T1000 (cell line): Measurements from ENCODE around the gene MCL1.

ENCODE experiments used
- DNase-seq: peaks from one replicate; lab custom pipeline; 2025; ENCODE audit warnings: mixed read lengths; lab: John Stamatoyannopoulos, UW

The MCL1 gene

GRCh38 chr1:150555971-150556865 lies 23.2 kb downstream of the MCL1 start:
- DNase-seq: no peak

DNA sequence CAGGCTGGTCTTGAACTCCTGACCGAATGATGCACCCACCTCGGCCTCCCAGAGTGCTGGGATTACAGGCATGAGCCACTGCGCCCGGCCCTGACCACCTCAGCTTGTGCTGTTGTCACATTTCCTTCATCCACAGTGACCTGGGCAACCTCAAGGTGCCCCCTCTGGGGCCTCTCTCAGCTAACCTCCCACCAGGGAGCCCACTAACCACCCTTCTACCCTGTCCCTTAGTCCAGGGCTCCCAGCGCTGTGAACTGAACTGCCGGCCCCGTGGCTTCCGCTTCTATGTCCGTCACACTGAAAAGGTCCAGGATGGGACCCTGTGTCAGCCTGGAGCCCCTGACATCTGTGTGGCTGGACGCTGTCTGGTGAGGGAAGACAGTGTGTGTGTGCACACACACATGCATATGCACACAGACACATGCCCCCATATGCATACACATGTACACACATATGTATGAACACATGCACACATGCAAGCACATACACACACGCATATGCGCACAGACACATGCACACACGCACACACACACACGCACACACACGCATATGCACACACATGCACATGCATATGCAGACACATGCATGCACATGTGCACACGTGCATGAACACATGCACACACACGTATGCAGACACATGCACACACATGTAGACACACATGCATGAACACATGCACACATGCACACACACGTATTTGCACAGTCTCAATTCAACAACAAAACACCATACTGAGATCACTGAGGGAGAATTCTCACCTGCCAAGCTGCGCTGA lies 24.0 kb downstream of the MCL1 start:
- DNase-seq: no peak

- DNase-seq: no peak
These were observed 25.3 kb downstream of the MCL1 start for GRCh38 chr1:150554086-150554452.

DNA sequence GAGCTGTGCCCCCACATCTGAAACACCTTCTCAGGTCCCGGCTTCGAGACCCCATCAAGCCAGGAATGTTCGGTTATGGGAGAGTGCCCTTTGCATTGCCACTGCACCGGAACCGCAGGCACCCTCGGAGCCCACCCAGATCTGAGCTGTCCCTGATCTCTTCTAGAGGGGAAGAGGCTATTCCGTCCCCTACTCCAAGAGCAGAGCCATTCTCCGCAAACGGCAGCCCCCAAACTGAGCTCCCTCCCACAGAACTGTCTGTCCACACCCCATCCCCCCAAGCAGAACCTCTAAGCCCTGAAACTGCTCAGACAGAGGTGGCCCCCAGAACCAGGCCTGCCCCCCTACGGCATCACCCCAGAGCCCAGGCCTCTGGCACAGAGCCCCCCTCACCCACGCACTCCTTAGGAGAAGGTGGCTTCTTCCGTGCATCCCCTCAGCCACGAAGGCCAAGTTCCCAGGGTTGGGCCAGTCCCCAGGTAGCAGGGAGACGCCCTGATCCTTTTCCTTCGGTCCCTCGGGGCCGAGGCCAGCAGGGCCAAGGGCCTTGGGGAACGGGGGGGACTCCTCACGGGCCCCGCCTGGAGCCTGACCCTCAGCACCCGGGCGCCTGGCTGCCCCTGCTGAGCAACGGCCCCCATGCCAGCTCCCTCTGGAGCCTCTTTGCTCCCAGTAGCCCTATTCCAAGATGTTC lies 25.9 kb downstream of the MCL1 start:
- no peak for DNase-seq

GRCh38 chr1:150552911-150553289 lies 26.5 kb downstream of the MCL1 start:
- DNase-seq: no peak

GRCh38 chr1:150552128-150552910 lies 27.1 kb downstream of the MCL1 start:
- DNase-seq: peak; percentile 61

DNA sequence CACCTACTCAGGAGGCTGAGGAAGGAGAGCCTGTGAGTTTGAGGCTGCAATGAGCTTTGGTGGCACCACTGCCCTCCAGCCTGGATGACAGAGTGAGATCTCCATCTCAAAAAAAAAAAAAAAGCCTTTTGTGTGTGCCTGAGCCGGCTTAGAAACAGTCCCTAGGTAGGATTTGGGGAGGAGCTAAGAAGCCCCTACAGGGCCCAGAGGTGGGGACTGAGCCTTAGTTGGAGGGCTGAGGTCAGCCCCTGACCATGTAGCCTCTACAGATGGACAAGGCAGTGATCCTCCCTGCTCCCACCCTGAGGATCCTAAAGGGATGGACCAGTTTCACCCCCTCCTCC lies 27.7 kb downstream of the MCL1 start:
- no peak for DNase-seq

- no peak for DNase-seq
These were observed 28.2 kb downstream of the MCL1 start for GRCh38 chr1:150551051-150551783.

GRCh38 chr1:150550222-150551050 lies 29.0 kb downstream of the MCL1 start:
- no peak for DNase-seq

- no peak for DNase-seq
These were observed 29.8 kb downstream of the MCL1 start for GRCh38 chr1:150549496-150550221.

DNA sequence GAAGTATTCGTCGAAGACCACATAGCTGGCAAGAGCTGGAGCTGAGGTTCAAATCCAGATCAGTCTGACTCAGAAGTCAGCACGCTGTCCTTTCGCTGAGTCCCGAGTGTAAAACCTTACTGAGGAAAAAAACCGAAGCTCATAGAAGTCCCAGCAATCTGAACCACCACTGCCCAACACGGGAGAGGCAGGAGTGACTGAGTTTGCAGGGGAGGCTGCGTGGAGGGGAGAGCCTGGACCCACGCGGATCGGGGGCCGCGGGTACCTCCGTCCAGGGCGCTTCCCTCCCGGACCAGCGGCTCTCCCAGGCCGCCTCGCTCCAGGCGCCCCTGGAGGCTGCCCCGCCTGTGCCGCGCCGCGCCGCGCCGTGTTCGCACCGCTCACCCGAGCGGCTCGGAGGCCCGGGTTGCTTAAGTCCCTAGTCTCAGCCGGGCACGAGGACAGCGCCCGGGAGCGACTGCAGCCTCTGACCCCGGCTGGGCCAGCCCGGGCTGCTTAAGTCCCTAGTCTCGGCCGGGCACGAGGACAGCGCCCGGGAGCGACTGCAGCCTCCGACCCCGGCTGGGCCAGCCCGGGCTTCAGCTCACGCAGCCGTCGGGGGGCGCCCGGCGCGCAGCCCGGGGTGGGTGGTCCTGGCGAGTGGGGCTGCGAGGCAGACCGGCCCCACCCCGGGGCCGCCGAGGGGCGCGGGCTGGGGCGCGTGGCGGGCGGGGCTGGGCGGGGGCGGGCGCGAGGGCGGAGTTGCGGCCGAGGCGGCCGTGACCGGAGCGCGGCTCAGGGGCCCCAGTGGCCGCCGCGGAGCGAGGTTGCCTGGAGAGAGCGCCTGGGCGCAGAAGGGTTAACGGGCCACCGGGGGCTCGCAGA lies 30.5 kb downstream of the MCL1 start, which contains the start of gene ADAMTSL4:
Gene ADAMTSL4, plus strand, starts transcription at position 777 of the 864 bp plus-strand sequence. CDS start 2,881 bp downstream, outside the sequence.
- DNase-seq: peak; percentile 67

DNA sequence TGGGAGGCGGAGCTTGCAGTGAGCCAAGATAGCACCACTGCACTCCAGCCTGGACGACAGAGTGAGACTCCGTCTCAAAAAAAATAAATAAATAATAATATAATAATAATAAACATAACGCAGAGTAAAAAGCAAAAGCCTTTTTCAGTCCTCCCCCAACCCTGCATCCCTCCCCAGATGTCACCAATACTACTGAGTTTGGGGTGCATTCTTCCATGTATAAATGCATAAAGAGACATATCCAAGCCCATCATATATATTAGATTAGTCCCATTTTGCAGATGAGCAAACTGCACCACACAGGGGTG lies 31.1 kb downstream of the MCL1 start:
- DNase-seq: no peak

DNA sequence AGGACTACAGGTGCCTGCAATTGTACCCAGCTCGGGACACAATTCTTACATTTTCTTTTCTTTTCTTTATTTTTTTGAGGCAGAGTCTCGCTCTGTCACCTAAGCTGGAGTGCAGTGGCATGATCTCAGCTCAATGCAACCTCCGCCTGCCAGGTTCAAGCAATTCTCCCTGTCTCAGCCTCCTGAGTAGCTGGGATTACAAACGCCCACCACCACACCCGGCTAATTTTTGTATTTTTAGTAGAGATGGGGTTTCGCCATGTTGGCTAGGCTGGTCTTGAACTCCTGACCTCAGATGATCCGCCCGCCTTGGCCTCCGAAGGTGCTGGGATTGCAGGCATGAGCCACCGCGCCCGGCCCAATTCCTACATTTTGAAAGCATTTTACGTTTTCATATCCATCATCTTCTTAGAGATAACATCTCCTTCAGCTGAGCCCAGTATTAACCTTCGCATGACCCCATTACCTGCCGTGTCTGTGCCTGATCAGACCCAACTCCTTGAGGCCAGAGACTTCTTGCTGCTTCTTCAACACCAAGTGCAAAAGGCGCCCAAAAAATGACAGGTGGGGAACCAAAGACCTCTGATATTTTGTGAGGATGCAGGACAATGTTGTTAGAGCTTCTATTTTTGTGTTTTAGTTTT lies 33.0 kb downstream of the MCL1 start:
- no peak for DNase-seq

GRCh38 chr1:150545486-150546032 lies 33.9 kb downstream of the MCL1 start:
- no peak for DNase-seq

DNA sequence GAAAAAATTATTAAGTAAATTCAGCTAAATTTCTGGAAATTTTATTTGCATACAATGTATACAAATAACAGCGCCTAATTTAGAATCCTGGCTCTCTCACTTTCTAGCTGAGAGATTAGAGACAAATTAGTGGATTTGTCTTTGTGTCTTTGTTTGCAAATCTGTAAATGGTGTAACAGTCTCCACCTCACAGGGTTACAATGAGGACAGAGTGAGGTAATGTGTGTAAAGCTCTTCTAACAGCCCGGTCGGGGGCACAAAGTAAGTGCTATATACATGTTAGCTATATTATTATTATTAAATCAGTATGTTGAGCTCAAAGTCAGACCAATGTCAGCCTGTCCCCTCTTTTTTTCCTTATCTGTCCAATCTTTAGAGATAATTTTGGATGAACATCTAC lies 35.2 kb downstream of the MCL1 start:
- DNase-seq: no peak

- DNase-seq: no peak
These were observed 35.8 kb downstream of the MCL1 start for GRCh38 chr1:150543500-150544143.
